Tibial artery (tissue), 4 donors: Measurements from ENCODE around the gene CORO7.
A peak's percentile ranks its signal among the peaks of the same experiment; 100 is the strongest.

Experiments
- DNase-seq, 2 donors: peaks; one replicate each; pipeline ENCODE4 v3.0.0-alpha.2; 2019
- H3K27ac ChIP-seq, 2 donors: fragments of 200-600 bp; sonication (generic) in 1 of 2; 1 replicate in 1 of 2; 2 replicates in 1 of 2; pipeline ENCODE4 v1.5.1; 2018 to 2019; ENCODE audit warnings: mild to moderate bottlenecking in 1 of 2
- H3K27me3 ChIP-seq, 2 donors: fragments of 200-600 bp; sonication (generic) in 1 of 2; one replicate each; pipeline versions ENCODE4 v1.5.1 to v1.6.0; 2016 to 2019
- H3K36me3 ChIP-seq, 3 donors: fragments of 200-600 bp; sonication (generic) in 2 of 3; one replicate each; pipeline ENCODE4 v1.5.1; 2016 to 2019; ENCODE audit warnings: mild to moderate bottlenecking in 2 of 3
- H3K4me1 ChIP-seq, 4 donors: fragments of 200-600 bp; sonication (generic) in 2 of 4; 1 replicate in 3 of 4; 2 replicates in 1 of 4; pipeline ENCODE4 v1.5.1; 2016 to 2019
- H3K4me3 ChIP-seq, 2 donors: fragments of 200-600 bp; sonication (generic) in 1 of 2; 1 replicate in 1 of 2; 2 replicates in 1 of 2; pipeline ENCODE4 v1.5.1; 2018 to 2019; ENCODE audit warnings: mild to moderate bottlenecking in 2 of 2
- H3K9me3 ChIP-seq, 3 donors: fragments of 200-600 bp; sonication (generic) in 1 of 3; one replicate each; pipeline ENCODE4 v1.5.1; 2016 to 2019
- intact Hi-C: fragments of 100-400 bp; cut with DNase I; formaldehyde crosslinking; loops from one replicate; pipeline ENCODE4 v1.15.0; 2023; ENCODE audit warnings: low total_unique reads
- TF ChIP-seq, protein P1 (sequence below), 2 experiments: fragments of 200-600 bp in 1 of 2; fragments of 450-650 bp in 1 of 2; IDR thresholded peaks; one replicate each; pipeline ENCODE4 v1.5.1; 2017 to 2019; ENCODE audit warnings: antibody characterized with exemption in 2 of 2, mild to moderate bottlenecking in 1 of 2, moderate library complexity in 1 of 2

CORO7 gene

DNA sequence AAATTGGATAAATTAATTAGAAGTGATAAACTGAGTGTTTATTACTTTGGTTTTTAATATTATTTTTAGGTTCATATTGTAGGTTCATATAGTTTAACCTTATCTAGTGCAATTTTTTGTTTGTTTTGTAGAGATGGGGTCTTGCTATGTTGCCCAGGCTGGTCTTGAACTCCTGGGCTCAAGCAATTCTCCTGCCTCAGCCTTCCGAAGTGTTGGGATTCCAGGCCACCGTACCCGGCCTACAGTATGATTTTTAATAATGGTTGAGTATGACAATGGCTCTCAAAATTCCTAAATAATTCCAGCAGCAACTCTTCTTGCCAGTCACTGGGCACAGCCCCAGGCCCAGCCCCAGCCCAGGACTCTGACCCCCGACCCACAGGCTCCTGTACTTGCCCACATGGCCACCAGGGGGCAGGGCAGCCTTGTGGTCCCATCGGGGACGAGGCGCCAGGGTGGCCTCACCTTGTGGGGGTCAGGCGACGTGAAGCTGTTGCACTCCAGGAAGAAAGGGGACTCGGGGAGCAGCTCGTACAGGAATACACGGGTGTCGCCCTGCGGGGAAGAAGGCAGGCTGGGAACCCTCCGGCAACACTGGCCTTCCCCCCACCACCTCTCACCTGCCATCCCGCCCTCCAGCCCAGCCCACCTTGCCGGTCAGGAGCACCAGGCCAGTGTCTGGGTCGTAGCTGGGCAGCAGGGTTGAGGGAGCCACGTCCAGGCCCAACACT is 57.4 kb downstream of the CORO7 start:
- Histone ChIP-seq H3K36me3 (peaks cover 0 to 42% (median 23%) of the 10 kb centered on the region in 3 donors), H3K27ac (no peak overlapping the region), H3K27me3 (no peaks in the 10 kb centered on the region), H3K4me3 (no peak overlapping the region), H3K4me1 (peaks cover 0 to 8% (median 2%) of the 10 kb centered on the region in 4 donors), H3K9me3 (no peaks in the 10 kb centered on the region)
- intact Hi-C loops, result loop anchor here (2.0 kb wide), 1 partner anchor 44 kb away; no protein-coding TSS in a partner anchor
- TF ChIP-seq, protein P1, sequence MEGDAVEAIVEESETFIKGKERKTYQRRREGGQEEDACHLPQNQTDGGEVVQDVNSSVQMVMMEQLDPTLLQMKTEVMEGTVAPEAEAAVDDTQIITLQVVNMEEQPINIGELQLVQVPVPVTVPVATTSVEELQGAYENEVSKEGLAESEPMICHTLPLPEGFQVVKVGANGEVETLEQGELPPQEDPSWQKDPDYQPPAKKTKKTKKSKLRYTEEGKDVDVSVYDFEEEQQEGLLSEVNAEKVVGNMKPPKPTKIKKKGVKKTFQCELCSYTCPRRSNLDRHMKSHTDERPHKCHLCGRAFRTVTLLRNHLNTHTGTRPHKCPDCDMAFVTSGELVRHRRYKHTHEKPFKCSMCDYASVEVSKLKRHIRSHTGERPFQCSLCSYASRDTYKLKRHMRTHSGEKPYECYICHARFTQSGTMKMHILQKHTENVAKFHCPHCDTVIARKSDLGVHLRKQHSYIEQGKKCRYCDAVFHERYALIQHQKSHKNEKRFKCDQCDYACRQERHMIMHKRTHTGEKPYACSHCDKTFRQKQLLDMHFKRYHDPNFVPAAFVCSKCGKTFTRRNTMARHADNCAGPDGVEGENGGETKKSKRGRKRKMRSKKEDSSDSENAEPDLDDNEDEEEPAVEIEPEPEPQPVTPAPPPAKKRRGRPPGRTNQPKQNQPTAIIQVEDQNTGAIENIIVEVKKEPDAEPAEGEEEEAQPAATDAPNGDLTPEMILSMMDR (IDR thresholded peaks at IDR 0.05), result peak; percentile 96 to 99
- peak in 1 of 2 donors; percentile 77 for DNase-seq

DNA sequence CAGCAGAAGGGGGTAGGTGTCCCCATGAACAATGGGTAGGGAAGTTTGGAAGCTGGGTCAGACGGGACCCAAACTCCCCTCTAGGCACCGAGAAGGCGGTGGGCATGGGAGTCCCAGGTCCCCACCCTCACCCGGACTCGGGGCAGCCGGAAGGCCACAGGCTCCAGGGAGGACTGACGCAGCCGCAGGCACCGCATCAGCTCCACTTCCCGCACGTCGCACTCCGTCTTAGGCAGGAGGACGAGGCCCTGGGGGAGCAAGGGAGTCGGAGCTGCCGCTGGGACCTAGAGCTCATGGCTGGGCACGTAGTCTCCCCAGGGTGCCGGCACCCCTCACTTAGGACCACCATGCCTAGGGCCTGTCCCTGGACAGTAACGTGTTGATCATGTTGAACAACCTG is 58.2 kb downstream of the CORO7 start:
- intact Hi-C loops, result loop anchor here (2.0 kb wide), 1 partner anchor 45 kb away; no protein-coding TSS in a partner anchor
- H3K27ac ChIP-seq, result no peak overlapping the region
- H3K36me3 ChIP-seq, result peaks cover 0 to 38% (median 20%) of the 10 kb centered on the region in 3 donors
- H3K27me3 ChIP-seq, result no peaks in the 10 kb centered on the region
- no peak overlapping the region for H3K4me3 ChIP-seq
- H3K4me1 ChIP-seq, result peaks cover 0 to 8% (median 2%) of the 10 kb centered on the region in 4 donors
- H3K9me3 ChIP-seq, result no peaks in the 10 kb centered on the region
- TF ChIP-seq, protein P1 (IDR thresholded peaks at IDR 0.05), result no peak
- DNase-seq, result no peak

DNA sequence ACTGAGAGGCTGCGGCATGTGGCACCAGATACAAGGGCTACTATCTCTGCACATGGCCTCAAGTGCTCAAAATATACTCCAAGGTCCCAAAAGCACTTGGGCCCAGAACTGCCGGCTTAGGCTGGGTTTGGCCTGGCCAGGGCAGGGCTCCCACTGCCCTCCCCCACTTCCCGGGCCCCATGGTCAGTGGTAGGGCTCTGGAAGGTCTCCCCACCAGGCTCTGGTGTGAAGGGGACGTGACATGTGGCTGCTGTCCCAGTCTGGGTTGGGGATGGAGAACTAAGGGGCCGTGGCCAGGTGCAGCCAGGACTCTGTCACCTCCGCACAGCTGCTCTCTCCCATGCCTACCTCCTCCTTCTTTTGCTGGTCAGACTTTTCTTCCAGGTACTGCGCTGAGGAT is 59.6 kb downstream of the CORO7 start:
- intact Hi-C loops, result no loop called here
- Histone ChIP-seq H3K4me3 (no peak overlapping the region), H3K9me3 (no peaks in the 10 kb centered on the region), H3K4me1 (peaks cover 0 to 8% (median 3%) of the 10 kb centered on the region in 4 donors), H3K27me3 (no peaks in the 10 kb centered on the region), H3K27ac (no peak overlapping the region), H3K36me3 (peaks cover 0 to 32% (median 6%) of the 10 kb centered on the region in 3 donors)
- TF ChIP-seq, protein P1 (IDR thresholded peaks at IDR 0.05), result no peak
- no peak for DNase-seq

DNA sequence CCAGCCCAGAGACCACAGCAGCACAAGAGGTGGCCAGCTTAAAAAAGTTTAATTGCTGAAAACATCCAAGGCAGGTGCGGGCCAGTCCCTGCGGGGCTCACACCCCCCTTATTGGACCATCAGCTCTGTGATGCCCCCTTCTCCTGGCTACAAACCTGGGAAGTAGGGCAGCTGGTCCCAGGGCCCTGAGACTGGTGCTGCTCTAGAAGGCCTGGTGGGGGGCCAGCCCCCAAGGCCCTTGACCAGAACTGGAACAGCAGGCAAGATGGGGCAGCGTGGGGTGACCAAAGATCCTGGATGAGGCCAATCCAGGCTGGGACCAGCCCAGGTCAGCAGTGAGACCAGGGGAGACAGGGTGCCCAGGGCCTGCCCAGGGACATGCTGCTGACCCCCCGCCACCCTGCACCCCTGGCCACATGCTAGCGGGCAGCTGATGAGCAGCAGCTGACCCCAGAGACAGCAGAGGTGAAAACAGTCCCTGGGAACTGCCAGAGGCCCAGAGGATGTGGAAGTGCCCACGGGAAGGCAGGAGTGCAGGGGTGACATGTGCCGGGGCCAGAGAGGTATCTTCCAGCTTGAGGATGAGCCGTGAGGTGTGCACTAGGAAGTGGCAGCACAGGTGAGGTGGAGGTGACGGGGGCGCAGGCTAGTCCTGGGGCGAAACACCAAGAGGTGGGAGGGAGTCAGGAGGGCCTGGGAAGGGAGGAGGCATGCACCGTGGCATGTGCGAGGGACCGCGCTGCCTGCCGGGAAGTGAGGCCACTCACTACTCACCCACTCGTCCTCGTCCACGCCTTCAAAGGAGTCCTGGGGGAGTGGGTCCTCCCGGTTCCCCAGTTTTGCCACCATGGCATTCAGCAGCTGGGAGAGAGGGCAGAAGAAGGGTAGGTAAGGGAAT is 61.6 kb downstream of the CORO7 start:
- Histone ChIP-seq H3K27me3 (no peaks in the 10 kb centered on the region), H3K27ac (no peak overlapping the region)

DNA sequence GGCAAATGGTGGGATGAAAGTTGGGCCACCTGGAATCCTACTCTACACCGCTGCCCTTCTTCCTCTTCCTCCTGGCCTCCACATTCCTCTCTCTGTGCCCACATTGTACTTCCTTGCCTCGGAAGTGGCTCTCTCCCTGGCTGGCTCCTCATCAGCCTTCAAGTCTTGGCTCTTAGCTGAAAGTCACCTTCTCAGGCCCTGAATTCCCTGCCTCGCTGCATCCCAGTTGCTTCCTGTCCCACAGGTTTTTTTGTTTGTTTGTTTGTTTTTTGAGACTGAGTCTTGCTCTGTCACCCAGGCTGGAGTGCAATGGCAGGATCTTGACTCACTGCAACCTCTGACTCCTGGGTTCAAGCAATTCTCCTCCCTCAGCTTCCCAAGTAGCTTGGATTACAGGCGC is 62.7 kb downstream of the CORO7 start:
- intact Hi-C loops, result no loop called here
- no peak overlapping the region for H3K27ac ChIP-seq
- H3K4me3 ChIP-seq, result no peak overlapping the region
- peaks cover 0 to 22% (median 17%) of the 10 kb centered on the region in 4 donors for H3K4me1 ChIP-seq
- no peak for DNase-seq
- TF ChIP-seq, protein P1 (IDR thresholded peaks at IDR 0.05), result no peak
- H3K27me3 ChIP-seq, result no peaks in the 10 kb centered on the region
- no peaks in the 10 kb centered on the region for H3K9me3 ChIP-seq
- peaks cover 0 to 20% (median 0%) of the 10 kb centered on the region in 3 donors for H3K36me3 ChIP-seq

More for the DNA sequence above, 61.6 kb downstream of the CORO7 start:
- peaks cover 0 to 20% (median 0%) of the 10 kb centered on the region in 3 donors for H3K36me3 ChIP-seq
- H3K4me1 ChIP-seq, result peaks cover 0 to 23% (median 18%) of the 10 kb centered on the region in 4 donors
- TF ChIP-seq, protein P1 (IDR thresholded peaks at IDR 0.05), result no peak
- intact Hi-C loops, result no loop called here
- no peaks in the 10 kb centered on the region for H3K9me3 ChIP-seq
- DNase-seq, result no peak
- no peak overlapping the region for H3K4me3 ChIP-seq
